H9 (cell line): Measurements from ENCODE around the gene TRPT1. TPM values are rescaled to one million over a fixed set of nuclear protein-coding genes. Genes with fewer than 3 reads are reported as not detected.

Experiments used
- DNase-seq: peaks from one replicate; pipeline ENCODE4 v3.0.0-alpha.2; 2017
- H2AFZ ChIP-seq: one replicate; pipeline ENCODE4 v1.6.1; 2013; ENCODE audit warnings: mild to moderate bottlenecking, low read length, control low read depth, moderate library complexity
- H2AK5ac ChIP-seq: 2 replicates; pipeline ENCODE4 v1.6.1; 2013; ENCODE audit warnings: low read length, control low read depth, mixed read lengths; ENCODE audit not compliant: insufficient read length
- H2BK120ac ChIP-seq: one replicate; pipeline ENCODE4 v1.6.1; 2013; ENCODE audit warnings: low read depth, mild to moderate bottlenecking, low read length, control low read depth, inconsistent platforms; ENCODE audit not compliant: poor library complexity, severe bottlenecking
- H2BK12ac ChIP-seq: 2 replicates; pipeline ENCODE4 v1.6.1; 2013; ENCODE audit warnings: low read length, control low read depth, mixed read lengths, low read depth; ENCODE audit not compliant: insufficient read length
- H2BK15ac ChIP-seq: 2 replicates; pipeline ENCODE4 v1.6.1; 2013; ENCODE audit warnings: low read depth, low read length, control low read depth
- H2BK20ac ChIP-seq: one replicate; pipeline ENCODE4 v1.6.1; 2013; ENCODE audit warnings: low read depth, mild to moderate bottlenecking, low read length, control low read depth, inconsistent platforms; ENCODE audit not compliant: poor library complexity, severe bottlenecking
- H2BK5ac ChIP-seq: 2 replicates; pipeline ENCODE4 v1.6.1; 2013; ENCODE audit warnings: low read length, control low read depth, mixed read lengths; ENCODE audit not compliant: insufficient read length
- H3K14ac ChIP-seq: 2 replicates; pipeline ENCODE4 v1.6.1; 2013; ENCODE audit warnings: low read length, control low read depth; ENCODE audit not compliant: insufficient read depth
- H3K18ac ChIP-seq: 2 replicates; pipeline ENCODE4 v1.6.1; 2013; ENCODE audit warnings: low read depth, mild to moderate bottlenecking, mixed read lengths, low read length, control low read depth; ENCODE audit not compliant: insufficient read length
- H3K23ac ChIP-seq: 2 replicates; pipeline ENCODE4 v1.6.1; 2013; ENCODE audit warnings: low read length, control low read depth, mixed read lengths, low read depth; ENCODE audit not compliant: insufficient read length
- H3K23me2 ChIP-seq: 2 replicates; pipeline ENCODE4 v1.6.1; 2013; ENCODE audit warnings: low read depth, mild to moderate bottlenecking, mixed read lengths, low read length, control low read depth; ENCODE audit not compliant: insufficient read length, poor library complexity, severe bottlenecking
- H3K27ac ChIP-seq: 2 replicates; pipeline ENCODE4 v1.5.1; 2013; ENCODE audit warnings: low read length, control low read depth, mixed read lengths, low read depth; ENCODE audit not compliant: insufficient read length
- H3K27me3 ChIP-seq: 2 replicates; pipeline ENCODE4 v1.6.1; 2013; ENCODE audit warnings: low read length, control low read depth, inconsistent platforms; ENCODE audit not compliant: insufficient read depth
- H3K4ac ChIP-seq: 2 replicates; pipeline ENCODE4 v1.6.1; 2013; ENCODE audit warnings: low read depth, mild to moderate bottlenecking, control low read depth, inconsistent platforms, low read length, moderate library complexity
- H3K4me1 ChIP-seq: 2 replicates; pipeline ENCODE4 v1.6.1; 2013; ENCODE audit warnings: low read length, control low read depth, inconsistent platforms; ENCODE audit not compliant: insufficient read depth
- H3K4me2 ChIP-seq: 2 replicates; pipeline ENCODE4 v1.6.1; 2013; ENCODE audit warnings: low read length, control low read depth, mixed read lengths; ENCODE audit not compliant: insufficient read length, insufficient read depth
- H3K56ac ChIP-seq: 2 replicates; pipeline ENCODE4 v1.6.1; 2013; ENCODE audit warnings: low read depth, mild to moderate bottlenecking, mixed read lengths, low read length, control low read depth; ENCODE audit not compliant: insufficient read length
- H3K79me1 ChIP-seq: 2 replicates; pipeline ENCODE4 v1.6.1; 2013; ENCODE audit warnings: low read depth, mild to moderate bottlenecking, moderate library complexity, low read length, control low read depth, inconsistent platforms; ENCODE audit not compliant: insufficient read depth, poor library complexity, severe bottlenecking
- H3K79me2 ChIP-seq: 2 replicates; pipeline ENCODE4 v1.6.1; 2013; ENCODE audit warnings: low read length, control low read depth, inconsistent platforms; ENCODE audit not compliant: insufficient read depth
- H3K9ac ChIP-seq: 2 replicates; pipeline ENCODE4 v1.6.1; 2013; ENCODE audit warnings: low read length, control low read depth, mixed read lengths; ENCODE audit not compliant: insufficient read length; ENCODE audit errors: extremely low read depth
- H3K9me3 ChIP-seq: one replicate; pipeline ENCODE4 v1.6.1; 2013; ENCODE audit warnings: low read depth, low read length, inconsistent platforms; ENCODE audit not compliant: control insufficient read depth
- H3T11ph ChIP-seq: one replicate; pipeline ENCODE4 v1.6.1; 2013; ENCODE audit warnings: mild to moderate bottlenecking, low read length, control low read depth, inconsistent platforms
- H4K20me1 ChIP-seq: one replicate; pipeline ENCODE4 v1.6.1; 2013; ENCODE audit not compliant: control insufficient read depth, insufficient read length, insufficient read depth
- H4K5ac ChIP-seq: 2 replicates; pipeline ENCODE4 v1.6.1; 2013; ENCODE audit warnings: low read depth, mild to moderate bottlenecking, mixed read lengths, low read length, control low read depth; ENCODE audit not compliant: insufficient read length
- H4K8ac ChIP-seq: replicated peaks from 2 replicates; pipeline ENCODE4 v1.6.1; 2013; ENCODE audit warnings: low read length, control low read depth, mixed read lengths, low read depth; ENCODE audit not compliant: insufficient read length
- H4K91ac ChIP-seq: 2 replicates; pipeline ENCODE4 v1.6.1; 2013; ENCODE audit warnings: low read depth, mild to moderate bottlenecking, moderate library complexity, mixed read lengths, low read length, control low read depth; ENCODE audit not compliant: insufficient read length
- H3K27ac Mint-ChIP-seq, 3 experiments: 2 replicates in 2 of 3; 3 replicates in 1 of 3; pipeline ENCODE4 v1.8.0; 2020 to 2021; ENCODE audit warnings: mixed read lengths in 3 of 3, mild to moderate bottlenecking in 1 of 3, moderate library complexity in 1 of 3
- H3K27me3 Mint-ChIP-seq: 2 replicates; pipeline ENCODE4 v1.8.0; 2021; ENCODE audit warnings: low read depth, mild to moderate bottlenecking, moderate library complexity, mixed read lengths
- H3K36me3 Mint-ChIP-seq, 3 experiments: 2 replicates in 2 of 3; 3 replicates in 1 of 3; pipeline ENCODE4 v1.8.0; 2020 to 2021; ENCODE audit warnings: low read depth in 3 of 3, mixed read lengths in 3 of 3; ENCODE audit not compliant: insufficient read depth in 1 of 3
- H3K4me1 Mint-ChIP-seq, 2 experiments: 2 replicates each; pipeline ENCODE4 v1.8.0; 2020; ENCODE audit warnings: mixed read lengths in 2 of 2
- H3K4me3 Mint-ChIP-seq, 2 experiments: 2 replicates in 1 of 2; 3 replicates in 1 of 2; pipeline ENCODE4 v1.8.0; 2020 to 2021; ENCODE audit warnings: mild to moderate bottlenecking in 2 of 2, mixed read lengths in 2 of 2, moderate library complexity in 1 of 2
- H3K9me3 Mint-ChIP-seq, 2 experiments: 2 replicates in 1 of 2; 3 replicates in 1 of 2; pipeline ENCODE4 v1.8.0; 2020; ENCODE audit warnings: mild to moderate bottlenecking in 2 of 2, mixed read lengths in 2 of 2, moderate library complexity in 1 of 2
- WGBS: extraction: QIAGEN DNeasy Blood & Tissue Kit; methylation state at CpG from one replicate; pipeline ENCODE4 v1.1.7; 2013; ENCODE audit warnings: missing lambda C conversion rate, low lambda C conversion rate, mixed read lengths; ENCODE audit not compliant: insufficient read length; ENCODE audit errors: extremely low coverage; 5-methylcytosine and 5-hydroxymethylcytosine counted together
- total RNA-seq: library from RNA; stranded (reverse); gene quantifications from 2 replicates; pipeline ENCODE4 v1.2.1, GENCODE V29; 2021
- TF ChIP-seq, protein P1 (sequence below): fragments of 200-600 bp; sonication (generic); conservative IDR thresholded peaks from 3 replicates; pipeline ENCODE4 v1.8.0; 2021; ENCODE audit warnings: antibody characterized with exemption, mild to moderate bottlenecking

TRPT1 gene
- total RNA-seq, 1 experiment from 2014 or later: 33.6 TPM

- WGBS: no CpG with 5 or more reads among the region's 11 CpGs
- no peaks in the 10 kb centered on the region for H3K9me3 ChIP-seq
- no peak overlapping the region for H2BK20ac ChIP-seq
- no peak for DNase-seq
- no peaks in the 10 kb centered on the region for H3K27me3 ChIP-seq
- H3K27ac Mint-ChIP-seq: peak overlapping the region; percentile 99; a peak in 6 of 7 replicates
- no peak overlapping the region for H3K18ac ChIP-seq
- no peak overlapping the region for H4K91ac ChIP-seq
- H2BK12ac ChIP-seq: no peak overlapping the region
- peak overlapping the region; percentile 85 to 93 for H3K4me3 Mint-ChIP-seq
- no peaks in the 10 kb centered on the region for H3K27me3 Mint-ChIP-seq
- H4K8ac ChIP-seq: no peak overlapping the region
- H3K4me1 ChIP-seq: no peaks in the 10 kb centered on the region
- H2AFZ ChIP-seq: no peak overlapping the region
- H3K79me1 ChIP-seq: no peaks in the 10 kb centered on the region
- H2BK15ac ChIP-seq: no peak overlapping the region
- no peaks in the 10 kb centered on the region for H3K9me3 Mint-ChIP-seq
- H3K4ac ChIP-seq: no peak overlapping the region
- no peaks in the 10 kb centered on the region for H4K20me1 ChIP-seq
- H4K5ac ChIP-seq: no peak overlapping the region
- H3K79me2 ChIP-seq: peaks cover 2% of the 10 kb centered on the region; the same call in 1 of the 2 replicates
- H2AK5ac ChIP-seq: no peak overlapping the region
- H3K56ac ChIP-seq: no peak overlapping the region
- TF ChIP-seq, protein P1, sequence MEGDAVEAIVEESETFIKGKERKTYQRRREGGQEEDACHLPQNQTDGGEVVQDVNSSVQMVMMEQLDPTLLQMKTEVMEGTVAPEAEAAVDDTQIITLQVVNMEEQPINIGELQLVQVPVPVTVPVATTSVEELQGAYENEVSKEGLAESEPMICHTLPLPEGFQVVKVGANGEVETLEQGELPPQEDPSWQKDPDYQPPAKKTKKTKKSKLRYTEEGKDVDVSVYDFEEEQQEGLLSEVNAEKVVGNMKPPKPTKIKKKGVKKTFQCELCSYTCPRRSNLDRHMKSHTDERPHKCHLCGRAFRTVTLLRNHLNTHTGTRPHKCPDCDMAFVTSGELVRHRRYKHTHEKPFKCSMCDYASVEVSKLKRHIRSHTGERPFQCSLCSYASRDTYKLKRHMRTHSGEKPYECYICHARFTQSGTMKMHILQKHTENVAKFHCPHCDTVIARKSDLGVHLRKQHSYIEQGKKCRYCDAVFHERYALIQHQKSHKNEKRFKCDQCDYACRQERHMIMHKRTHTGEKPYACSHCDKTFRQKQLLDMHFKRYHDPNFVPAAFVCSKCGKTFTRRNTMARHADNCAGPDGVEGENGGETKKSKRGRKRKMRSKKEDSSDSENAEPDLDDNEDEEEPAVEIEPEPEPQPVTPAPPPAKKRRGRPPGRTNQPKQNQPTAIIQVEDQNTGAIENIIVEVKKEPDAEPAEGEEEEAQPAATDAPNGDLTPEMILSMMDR: no peak
- peak overlapping the region; percentile 26; the same call in 1 of the 2 replicates for H3K14ac ChIP-seq
- peaks cover 28 to 30% of the 10 kb centered on the region in 2 experiments for H3K4me1 Mint-ChIP-seq
- H3K36me3 Mint-ChIP-seq: peaks cover 13 to 44% (median 26%) of the 10 kb centered on the region in 3 experiments
- no peak overlapping the region for H3K23ac ChIP-seq
- peaks cover 10% of the 10 kb centered on the region for H3K23me2 ChIP-seq
- H2BK5ac ChIP-seq: no peak overlapping the region
- H2BK120ac ChIP-seq: no peak overlapping the region
- H3K4me2 ChIP-seq: peak overlapping the region; percentile 63
- H3T11ph ChIP-seq: no peak overlapping the region
- no peak overlapping the region for H3K27ac ChIP-seq
- H3K9ac ChIP-seq: peak overlapping the region; percentile 3
Measured at GRCh38 chr11:64239662-64240434, 13.9 kb upstream of the TRPT1 start.
